Gastrocnemius medialis (tissue), 4 donors: ENCODE data around the gene DOCK3. TPM values are rescaled to one million over a fixed set of nuclear protein-coding genes. Genes with fewer than 3 reads are reported as not detected.

Source experiments
- ATAC-seq, 2 donors: fragments of 150-250 bp; one replicate each; pipeline ENCODE4 v1.9.1; 2016
- DNase-seq, 2 donors: peaks; one replicate each; pipeline ENCODE4 v3.0.0-alpha.2; 2019
- H3K27ac ChIP-seq, 4 donors: fragments of 200-600 bp; sonication (generic); 1 replicate in 1 of 4; 2 replicates in 3 of 4; pipeline ENCODE4 v1.5.1; 2016 to 2018; ENCODE audit warnings: mild to moderate bottlenecking in 2 of 4, moderate library complexity in 1 of 4
- H3K27me3 ChIP-seq, 3 donors: fragments of 200-600 bp; sonication (generic) in 2 of 3; 1 replicate in 1 of 3; 2 replicates in 2 of 3; pipeline versions ENCODE4 v1.5.1 to v1.6.0; 2016 to 2019; ENCODE audit warnings: mild to moderate bottlenecking in 1 of 3, moderate library complexity in 1 of 3
- H3K36me3 ChIP-seq, 2 donors: fragments of 200-600 bp; sonication (generic) in 1 of 2; one replicate each; pipeline ENCODE4 v1.5.1; 2017 to 2018
- H3K4me1 ChIP-seq, 2 donors: fragments of 200-600 bp; sonication (generic) in 1 of 2; one replicate each; pipeline ENCODE4 v1.5.1; 2016 to 2017; ENCODE audit warnings: mild to moderate bottlenecking in 2 of 2
- H3K4me3 ChIP-seq, 4 donors: fragments of 200-600 bp; sonication (generic) in 3 of 4; 1 replicate in 1 of 4; 2 replicates in 3 of 4; pipeline ENCODE4 v1.5.1; 2016 to 2019; ENCODE audit warnings: mild to moderate bottlenecking in 2 of 4
- H3K9me3 ChIP-seq, 3 donors: fragments of 200-600 bp; sonication (generic) in 2 of 3; 1 replicate in 1 of 3; 2 replicates in 2 of 3; pipeline ENCODE4 v1.5.1; 2016 to 2019
- CTCF ChIP-seq, 5 experiments: fragments of 450-650 bp in 3 of 5; fragments of 200-600 bp in 2 of 5; sonication (generic) in 2 of 5; IDR thresholded peaks in 4 of 5; conservative IDR thresholded peaks in 1 of 5; 1 replicate in 4 of 5; 2 replicates in 1 of 5; pipeline ENCODE4 v1.5.1; 2016 to 2019; ENCODE audit warnings: antibody characterized with exemption in 5 of 5, mild to moderate bottlenecking in 3 of 5, moderate library complexity in 3 of 5
- POLR2A ChIP-seq, 2 donors: fragments of 450-650 bp; IDR thresholded peaks; one replicate each; pipeline ENCODE4 v1.6.1; 2017; ENCODE audit warnings: antibody characterized with exemption in 2 of 2, mild to moderate bottlenecking in 2 of 2, moderate library complexity in 2 of 2
- in situ Hi-C, 4 donors: fragments of 200-750 bp; cut with MboI; loops; one replicate each; pipeline versions ENCODE4 v1.15.0 to v1.8.0; 2017; ENCODE audit warnings: low sequenced_read_pairs in 4 of 4
- intact Hi-C: fragments of 100-400 bp; cut with DNase I; formaldehyde crosslinking; loops from one replicate; pipeline ENCODE4 v1.15.1; 2023; ENCODE audit warnings: low total_unique reads
- total RNA-seq, 4 donors: library from RNA; depleted of rRNA; stranded (reverse); fragments of >200 nt; gene quantifications; one replicate each; pipeline versions ENCODE4 v1.1.0 to v1.2.3, GENCODE V29; 2016

DOCK3 gene
- total RNA-seq, 4 donors from 2014 or later: 0.61 to 3.1 (median 0.73) TPM

GRCh38 chr3:51388286-51389029 lies 713.7 kb downstream of the DOCK3 start:
- no peak for DNase-seq
- in situ Hi-C loops: loop anchor here in 2 of 4 donors (10.0 to 25.0 kb wide), 4 partner anchors 106 to 776 kb away; partner anchors contain the start of genes CISH (in 1 of the 2), MAPKAPK3 (in 1 of the 2) and TEX264 (in 1 of the 2)
- peak overlapping the region in 1 of 4 donors; percentile 3 for H3K27ac ChIP-seq
- intact Hi-C loops: no loop called here
- no peak for ATAC-seq
- H3K27me3 ChIP-seq: no peaks in the 10 kb centered on the region
- H3K36me3 ChIP-seq: peaks cover 0 to 34% of the 10 kb centered on the region in 2 donors
- H3K4me1 ChIP-seq: peaks cover 49 to 51% of the 10 kb centered on the region in 2 donors
- no peaks in the 10 kb centered on the region for H3K9me3 ChIP-seq
- H3K4me3 ChIP-seq: no peak overlapping the region
- TF ChIP-seq POLR2A (IDR thresholded peaks at IDR 0.05): no peak
- TF ChIP-seq CTCF (IDR thresholded peaks at IDR 0.05 in 4 of 5, conservative IDR thresholded peaks at IDR 0.05 in 1 of 5): no peak

- no peak overlapping the region for H3K4me3 ChIP-seq
- H3K36me3 ChIP-seq: peaks cover 0 to 45% of the 10 kb centered on the region in 2 donors
- H3K27ac ChIP-seq: peak overlapping the region; percentile 24 to 94 (median 76)
Observed at GRCh38 chr3:51389423-51390183, 714.9 kb downstream of the DOCK3 start.

GRCh38 chr3:51390246-51391074 lies 715.7 kb downstream of the DOCK3 start:
- Histone ChIP-seq H3K36me3 (peaks cover 0 to 54% of the 10 kb centered on the region in 2 donors), H3K4me3 (peak overlapping the region; percentile 44 to 73 (median 60)), H3K4me1 (peaks cover 55 to 60% of the 10 kb centered on the region in 2 donors), H3K27me3 (no peaks in the 10 kb centered on the region), H3K9me3 (no peaks in the 10 kb centered on the region), H3K27ac (peak overlapping the region; percentile 66 to 94 (median 84))
- in situ Hi-C loops (loop anchor here in 3 of 4 donors (5.0 to 25.0 kb wide), 4 partner anchors 107 to 778 kb away; partner anchors contain the start of genes CISH (in 1 of the 3), MAPKAPK3 (in 1 of the 3) and TEX264 (in 1 of the 3)), intact Hi-C loops (loop anchor here (1.0 to 10.0 kb wide), 2 partner anchors 109 to 1036 kb away; partner anchors contain the start of genes CYB561D2, NPRL2 and TMEM115)
- no peak for TF ChIP-seq POLR2A (IDR thresholded peaks at IDR 0.05)
- TF ChIP-seq CTCF (IDR thresholded peaks at IDR 0.05 in 4 of 5, conservative IDR thresholded peaks at IDR 0.05 in 1 of 5): peak in 1 of 5 experiments; percentile 90
- no peak for DNase-seq
- peak; percentile 9 to 20 for ATAC-seq

More at GRCh38 chr3:51389423-51390183, 714.9 kb downstream of the DOCK3 start:
- H3K9me3 ChIP-seq: no peaks in the 10 kb centered on the region
- in situ Hi-C loops (loop anchor here in 3 of 4 donors (5.0 to 25.0 kb wide), 5 partner anchors 105 to 777 kb away; partner anchors contain the start of genes CISH (in 1 of the 3), MAPKAPK3 (in 1 of the 3) and TEX264 (in 1 of the 3)), intact Hi-C loops (loop anchor here (10.0 kb wide), 1 partner anchor 1035 kb away; the partner anchor contains the start of genes CYB561D2, NPRL2 and TMEM115)
- peak in 1 of 2 donors; percentile 44 for DNase-seq
- H3K27me3 ChIP-seq: no peaks in the 10 kb centered on the region
- ATAC-seq: no peak
- peaks cover 52 to 55% of the 10 kb centered on the region in 2 donors for H3K4me1 ChIP-seq
- no peak for TF ChIP-seq POLR2A (IDR thresholded peaks at IDR 0.05)
- peak; percentile 48 to 78 (median 63) for TF ChIP-seq CTCF (IDR thresholded peaks at IDR 0.05 in 4 of 5, conservative IDR thresholded peaks at IDR 0.05 in 1 of 5)
